HL-60 (cell line): ENCODE data around the gene SLC17A3.

Source experiments
- CTCF ChIP-seq: IDR thresholded peaks from one replicate; pipeline ENCODE4 v1.5.1; 2011; ENCODE audit warnings: low read length, control low read depth, inconsistent platforms; ENCODE audit not compliant: insufficient read depth
- POLR2AphosphoS5 ChIP-seq: IDR thresholded peaks from 2 replicates; pipeline ENCODE4 v1.6.1; 2012; ENCODE audit warnings: low read depth
- REST ChIP-seq: IDR thresholded peaks from 2 replicates; pipeline ENCODE4 v1.6.1; 2012; ENCODE audit warnings: low read depth; ENCODE audit not compliant: insufficient replicate concordance
- SPI1 ChIP-seq: IDR thresholded peaks from 2 replicates; pipeline ENCODE4 v1.6.1; 2012; ENCODE audit warnings: low read depth, mild to moderate bottlenecking, borderline replicate concordance

DNA sequence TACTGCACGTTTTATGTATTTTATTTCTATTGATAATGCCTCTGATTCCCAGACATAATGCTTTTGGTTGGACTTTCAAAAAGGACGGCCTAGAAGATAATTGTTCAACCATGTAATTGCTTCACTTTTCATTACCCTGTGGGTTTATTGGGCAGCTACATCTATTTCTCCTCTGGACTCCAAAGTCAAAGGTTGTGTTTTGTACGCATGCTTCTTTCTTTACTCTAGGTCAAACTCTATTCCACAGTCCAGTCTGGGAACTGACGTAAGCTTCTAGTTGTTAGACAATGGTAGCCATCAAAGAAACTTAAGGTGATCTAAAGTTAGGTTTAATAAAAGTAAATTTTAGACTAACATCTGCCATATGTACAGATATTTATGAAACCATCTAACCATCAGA is 6.6 kb upstream of the SLC17A3 start:
- TF ChIP-seq CTCF (no peak), POLR2AphosphoS5 (no peak), REST (no peak), SPI1 (no peak)
